PFSK-1 (cell line): ENCODE results near the gene LSMEM2.

Experiments
- FOXP2 ChIP-seq: optimal IDR thresholded peaks from 2 replicates; pipeline ENCODE3; 2011; ENCODE audit warnings: borderline replicate concordance, control low read depth, inconsistent platforms; ENCODE audit not compliant: insufficient read depth; ENCODE audit errors: extremely low read length, extremely low read depth
- POLR2AphosphoS5 ChIP-seq: IDR thresholded peaks from 2 replicates; pipeline ENCODE4 v1.6.1; 2012; ENCODE audit warnings: low read depth, mild to moderate bottlenecking, control low read depth, low read length, moderate library complexity
- SIN3A ChIP-seq: IDR thresholded peaks from 2 replicates; pipeline ENCODE4 v1.6.1; 2012; ENCODE audit warnings: mild to moderate bottlenecking, low read length, moderate library complexity, borderline replicate concordance; ENCODE audit not compliant: insufficient read depth
- TAF1 ChIP-seq: IDR thresholded peaks from 2 replicates; pipeline ENCODE4 v1.6.1; 2012; ENCODE audit warnings: low read length, control low read depth, borderline replicate concordance; ENCODE audit not compliant: insufficient read depth
- TF ChIP-seq, protein P1 (sequence below), 2 experiments: IDR thresholded peaks; 2 replicates each; pipeline versions ENCODE4 v1.6.1 to v1.8.0; 2011 to 2012; ENCODE audit warnings: low read depth in 2 of 2, low read length in 2 of 2, control low read depth in 1 of 2, inconsistent platforms in 1 of 2, mild to moderate bottlenecking in 1 of 2, moderate library complexity in 1 of 2; ENCODE audit not compliant: insufficient read depth in 1 of 2

Gene LSMEM2

DNA sequence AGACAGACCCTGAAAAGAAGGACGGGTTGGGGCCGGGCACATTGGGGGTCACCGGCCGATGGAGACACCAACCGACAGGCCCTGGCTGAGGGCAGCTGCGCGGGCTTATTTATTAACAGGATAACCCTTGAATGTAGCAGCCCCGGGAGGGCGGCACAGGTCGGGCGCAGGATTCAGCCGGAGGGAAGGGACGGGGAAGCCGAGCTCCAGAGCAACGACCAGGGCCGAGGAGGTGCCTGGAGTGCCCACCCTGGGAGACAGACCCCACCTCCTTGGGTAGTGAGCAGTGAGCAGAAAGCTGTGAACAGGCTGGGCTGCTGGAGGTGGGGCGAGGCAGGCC, 2.2 kb upstream of the LSMEM2 start:
- TF ChIP-seq, protein P1, sequence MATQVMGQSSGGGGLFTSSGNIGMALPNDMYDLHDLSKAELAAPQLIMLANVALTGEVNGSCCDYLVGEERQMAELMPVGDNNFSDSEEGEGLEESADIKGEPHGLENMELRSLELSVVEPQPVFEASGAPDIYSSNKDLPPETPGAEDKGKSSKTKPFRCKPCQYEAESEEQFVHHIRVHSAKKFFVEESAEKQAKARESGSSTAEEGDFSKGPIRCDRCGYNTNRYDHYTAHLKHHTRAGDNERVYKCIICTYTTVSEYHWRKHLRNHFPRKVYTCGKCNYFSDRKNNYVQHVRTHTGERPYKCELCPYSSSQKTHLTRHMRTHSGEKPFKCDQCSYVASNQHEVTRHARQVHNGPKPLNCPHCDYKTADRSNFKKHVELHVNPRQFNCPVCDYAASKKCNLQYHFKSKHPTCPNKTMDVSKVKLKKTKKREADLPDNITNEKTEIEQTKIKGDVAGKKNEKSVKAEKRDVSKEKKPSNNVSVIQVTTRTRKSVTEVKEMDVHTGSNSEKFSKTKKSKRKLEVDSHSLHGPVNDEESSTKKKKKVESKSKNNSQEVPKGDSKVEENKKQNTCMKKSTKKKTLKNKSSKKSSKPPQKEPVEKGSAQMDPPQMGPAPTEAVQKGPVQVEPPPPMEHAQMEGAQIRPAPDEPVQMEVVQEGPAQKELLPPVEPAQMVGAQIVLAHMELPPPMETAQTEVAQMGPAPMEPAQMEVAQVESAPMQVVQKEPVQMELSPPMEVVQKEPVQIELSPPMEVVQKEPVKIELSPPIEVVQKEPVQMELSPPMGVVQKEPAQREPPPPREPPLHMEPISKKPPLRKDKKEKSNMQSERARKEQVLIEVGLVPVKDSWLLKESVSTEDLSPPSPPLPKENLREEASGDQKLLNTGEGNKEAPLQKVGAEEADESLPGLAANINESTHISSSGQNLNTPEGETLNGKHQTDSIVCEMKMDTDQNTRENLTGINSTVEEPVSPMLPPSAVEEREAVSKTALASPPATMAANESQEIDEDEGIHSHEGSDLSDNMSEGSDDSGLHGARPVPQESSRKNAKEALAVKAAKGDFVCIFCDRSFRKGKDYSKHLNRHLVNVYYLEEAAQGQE (IDR thresholded peaks at IDR 0.05; ENCODE audit: insufficient read depth in 1 of 2, low read depth in 2 of 2, low read length in 2 of 2), result no peak
- TF ChIP-seq POLR2AphosphoS5 (no peak), SIN3A (no peak), TAF1 (no peak), FOXP2 (no peak)

DNA sequence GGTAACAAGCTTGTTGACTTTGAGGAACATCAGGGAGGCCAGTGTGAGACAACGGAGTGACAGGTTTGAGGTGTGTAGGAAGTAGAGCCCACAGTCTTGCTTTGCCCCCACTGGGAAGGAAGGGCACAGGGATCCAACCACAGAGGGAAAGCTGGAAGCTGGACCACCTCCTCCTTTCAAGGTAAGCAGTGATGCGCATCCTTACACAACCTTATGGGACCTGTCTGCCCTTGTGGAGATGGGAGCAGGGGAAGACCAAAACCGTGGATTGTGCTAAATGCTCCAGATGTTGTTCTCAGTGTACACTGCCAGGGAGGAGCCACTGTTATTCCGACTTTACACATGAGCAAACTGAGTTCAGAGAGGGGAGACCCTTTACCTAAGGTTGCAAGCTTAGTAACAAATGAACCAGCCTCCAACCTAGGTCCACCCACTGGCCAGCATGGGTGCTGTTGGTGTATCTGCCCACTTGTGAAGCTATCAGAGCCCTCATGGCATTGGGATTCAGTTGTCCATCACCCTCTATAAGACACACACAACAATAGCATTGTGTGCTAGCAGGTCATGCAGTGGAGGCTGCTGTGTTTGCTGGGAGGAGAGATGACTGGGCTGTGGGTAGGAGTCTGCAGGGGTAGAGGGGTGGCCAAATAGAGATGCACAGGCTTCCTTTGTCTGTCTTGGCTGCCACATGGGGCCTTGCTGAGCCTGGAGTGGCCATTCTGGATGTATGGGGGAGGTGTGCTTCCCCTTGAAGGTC, 586 bp upstream of the LSMEM2 start:
- TF ChIP-seq POLR2AphosphoS5, result no peak
- TF ChIP-seq TAF1, result no peak
- no peak for TF ChIP-seq SIN3A
- TF ChIP-seq, protein P1 (IDR thresholded peaks at IDR 0.05; ENCODE audit: insufficient read depth in 1 of 2, low read depth in 2 of 2, low read length in 2 of 2), result no peak
- TF ChIP-seq FOXP2, result no peak

DNA sequence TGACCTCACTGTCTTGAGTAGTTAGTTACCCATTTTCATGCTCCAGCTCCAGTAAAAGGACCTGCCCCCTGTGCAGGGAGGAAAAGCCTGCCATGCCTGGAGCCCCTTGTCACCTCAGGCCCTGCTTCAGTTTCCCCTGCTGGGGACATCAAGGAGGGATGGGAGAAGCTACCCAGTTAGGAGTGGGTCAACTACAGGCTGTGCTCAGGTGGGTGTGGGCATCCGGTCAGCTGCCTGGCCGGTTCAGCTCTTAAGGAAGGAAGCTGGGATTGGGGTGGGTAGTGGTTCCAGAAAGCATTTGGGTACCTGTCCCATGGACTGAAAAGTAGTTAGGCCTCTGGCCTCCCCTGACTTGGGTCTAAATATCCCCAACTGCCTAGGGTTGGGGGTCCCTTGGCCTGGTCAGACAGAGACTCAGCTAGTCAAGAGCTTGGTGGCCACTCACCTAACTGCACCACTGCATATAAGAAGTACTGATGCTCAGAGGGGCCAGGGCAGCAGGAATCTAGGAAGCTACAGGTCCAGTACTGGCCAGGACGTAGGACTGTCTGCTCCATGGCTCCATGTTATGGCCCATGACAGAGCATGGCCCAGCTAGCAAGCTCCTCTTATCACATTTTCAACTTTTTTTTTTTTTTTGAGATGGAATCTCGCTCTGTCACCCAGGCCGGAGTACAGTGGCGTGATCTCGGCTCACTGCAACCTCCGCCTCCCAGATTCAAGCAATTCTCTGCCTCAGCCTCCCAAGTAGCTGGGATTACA, 549 bp downstream of the LSMEM2 start:
- TF ChIP-seq POLR2AphosphoS5, result no peak
- no peak for TF ChIP-seq SIN3A
- TF ChIP-seq FOXP2, result no peak
- TF ChIP-seq, protein P1 (IDR thresholded peaks at IDR 0.05; ENCODE audit: insufficient read depth in 1 of 2, low read depth in 2 of 2, low read length in 2 of 2), result no peak
- no peak for TF ChIP-seq TAF1

DNA sequence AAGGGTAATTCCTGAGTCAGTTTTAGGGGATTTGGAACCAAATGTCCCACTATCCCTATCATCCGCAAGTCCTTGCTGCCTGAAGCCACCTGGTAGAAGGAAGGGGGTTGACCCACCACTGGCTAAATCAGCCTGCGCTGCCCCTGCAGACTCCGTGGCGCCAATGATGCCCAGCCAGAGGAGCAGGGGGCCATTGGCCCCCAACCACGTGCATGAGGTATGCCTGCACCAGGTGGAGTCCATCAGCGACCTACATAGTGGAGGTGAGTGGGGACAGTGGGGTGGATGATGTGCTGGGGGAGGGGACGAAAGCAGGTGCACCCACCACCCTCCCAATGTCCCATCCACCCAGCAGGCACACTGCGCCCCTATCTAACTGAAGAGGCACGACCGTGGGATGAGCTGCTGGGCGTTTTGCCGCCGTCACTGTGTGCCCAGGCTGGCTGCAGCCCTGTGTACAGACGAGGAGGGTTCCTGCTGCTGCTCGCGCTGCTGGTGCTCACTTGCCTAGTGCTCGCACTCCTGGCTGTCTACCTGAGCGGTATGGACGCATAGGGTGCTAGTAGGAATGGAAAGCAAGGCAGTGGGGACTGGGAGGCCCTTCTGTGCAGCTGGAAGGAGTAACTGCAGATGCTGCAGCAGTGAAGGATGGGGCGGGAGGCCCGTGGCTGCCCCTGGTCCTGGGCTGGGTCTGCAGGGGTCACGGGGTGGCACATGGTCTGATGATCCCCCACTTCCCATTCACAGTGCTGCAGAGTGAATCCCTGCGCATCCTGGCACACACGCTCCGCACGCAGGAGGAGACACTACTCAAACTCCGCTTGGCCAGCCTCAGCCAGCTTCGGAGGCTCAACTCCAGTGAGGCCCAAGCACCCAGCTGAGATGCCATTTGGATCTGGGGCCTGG, 7.7 kb downstream of the LSMEM2 start:
- TF ChIP-seq, protein P1 (IDR thresholded peaks at IDR 0.05; ENCODE audit: insufficient read depth in 1 of 2, low read depth in 2 of 2, low read length in 2 of 2), result no peak
- TF ChIP-seq TAF1, result no peak
- TF ChIP-seq FOXP2, result no peak
- TF ChIP-seq SIN3A, result no peak
- no peak for TF ChIP-seq POLR2AphosphoS5
